Central memory CD4-positive, alpha-beta T cell (primary cell): Measurements from ENCODE around the gene ZDHHC1.
"Not testable (repeated sequence)": the region's sequence is repeated elsewhere in the genome, so short reads cannot be mapped to it uniquely, and the experiment has no call there.

Experiments
- DNase-seq: peaks from one replicate; pipeline ENCODE4 v3.0.0; 2022

Gene ZDHHC1

GRCh38 chr16:67392301-67393059 is 23.8 kb downstream of the ZDHHC1 start:
- no peak for DNase-seq

- no peak for DNase-seq
Observed at GRCh38 chr16:67391424-67392300, 24.6 kb downstream of the ZDHHC1 start.

GRCh38 chr16:67390816-67391423 is 25.4 kb downstream of the ZDHHC1 start:
- no peak for DNase-seq

- no peak for DNase-seq
Observed at GRCh38 chr16:67389911-67390815, 26.1 kb downstream of the ZDHHC1 start.

GRCh38 chr16:67388591-67388990 is 27.7 kb downstream of the ZDHHC1 start:
- no peak for DNase-seq

GRCh38 chr16:67388191-67388590 is 28.1 kb downstream of the ZDHHC1 start:
- DNase-seq: no peak

GRCh38 chr16:67387479-67388079 is 28.7 kb downstream of the ZDHHC1 start:
- DNase-seq: no peak

GRCh38 chr16:67386861-67387455 is 29.3 kb downstream of the ZDHHC1 start:
- DNase-seq: no peak

- DNase-seq: no peak
Observed at GRCh38 chr16:67384778-67385510, 31.3 kb downstream of the ZDHHC1 start.

GRCh38 chr16:67383284-67383683 is 33.0 kb downstream of the ZDHHC1 start:
- no peak for DNase-seq

GRCh38 chr16:67378642-67379041 is 37.6 kb downstream of the ZDHHC1 start:
- DNase-seq: no peak

- DNase-seq: not testable (repeated sequence)
Observed at GRCh38 chr16:67376012-67376411, 40.3 kb downstream of the ZDHHC1 start.

- no peak for DNase-seq
Observed at GRCh38 chr16:67372664-67373063, 43.6 kb downstream of the ZDHHC1 start.

GRCh38 chr16:67370661-67371060 is 45.6 kb downstream of the ZDHHC1 start:
- DNase-seq: no peak

GRCh38 chr16:67364600-67365235 is 51.6 kb downstream of the ZDHHC1 start:
- no peak for DNase-seq

- DNase-seq: no peak
Observed at GRCh38 chr16:67361038-67361437, 55.2 kb downstream of the ZDHHC1 start.

- DNase-seq: not testable (repeated sequence)
Observed at GRCh38 chr16:67359540-67360269, 56.6 kb downstream of the ZDHHC1 start.

- DNase-seq: no peak
Observed at GRCh38 chr16:67357561-67357960, 58.7 kb downstream of the ZDHHC1 start.

- DNase-seq: no peak
Observed at GRCh38 chr16:67356396-67356795, 59.9 kb downstream of the ZDHHC1 start.

- not testable (repeated sequence) for DNase-seq
Observed at GRCh38 chr16:67352463-67352862, 63.8 kb downstream of the ZDHHC1 start.
